Kidney capillary endothelial cell (primary cell): ENCODE measurements around the gene DLST.

Experiments used
- DNase-seq: peaks from one replicate; pipeline ENCODE4 v3.0.0-alpha.2; 2018; ENCODE audit warnings: low spot score

The DLST gene

DNA sequence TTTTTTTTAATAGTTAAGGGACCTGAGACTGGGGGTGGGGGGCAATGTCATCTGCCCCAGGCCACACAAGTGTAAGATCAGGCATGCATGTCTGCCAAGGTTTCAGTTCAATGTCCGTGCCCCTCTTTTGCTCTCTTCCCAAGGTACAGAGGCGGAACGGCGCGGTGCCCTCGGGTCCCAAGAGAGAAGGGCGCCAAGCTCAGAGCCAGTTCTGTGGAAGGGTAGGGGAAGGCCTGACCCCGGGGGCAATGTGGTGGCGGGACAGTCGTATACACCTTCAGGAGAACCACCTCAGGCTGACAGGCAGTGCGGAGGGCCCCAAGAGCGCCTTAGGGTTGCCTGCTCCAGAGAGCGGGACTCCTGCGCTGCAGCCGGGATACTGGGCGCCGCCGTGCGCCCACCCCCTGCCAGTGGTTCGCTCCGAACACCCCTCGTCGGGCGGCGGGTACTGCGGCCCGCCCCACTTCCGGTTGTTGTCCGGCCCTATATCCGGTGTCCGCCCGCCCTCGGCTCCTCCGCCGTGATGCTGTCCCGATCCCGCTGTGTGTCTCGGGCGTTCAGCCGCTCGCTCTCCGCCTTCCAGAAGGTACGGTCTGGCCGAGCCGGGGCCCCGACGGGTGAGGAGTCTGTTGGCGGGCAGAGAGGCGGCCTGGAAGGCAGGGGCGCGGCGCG is at the start of gene DLST:
Gene DLST (plus strand): TSS at position 486 of the 672 bp plus-strand sequence. CDS start 38 bp downstream, at position 524.
- peak; percentile 80 for DNase-seq

DNA sequence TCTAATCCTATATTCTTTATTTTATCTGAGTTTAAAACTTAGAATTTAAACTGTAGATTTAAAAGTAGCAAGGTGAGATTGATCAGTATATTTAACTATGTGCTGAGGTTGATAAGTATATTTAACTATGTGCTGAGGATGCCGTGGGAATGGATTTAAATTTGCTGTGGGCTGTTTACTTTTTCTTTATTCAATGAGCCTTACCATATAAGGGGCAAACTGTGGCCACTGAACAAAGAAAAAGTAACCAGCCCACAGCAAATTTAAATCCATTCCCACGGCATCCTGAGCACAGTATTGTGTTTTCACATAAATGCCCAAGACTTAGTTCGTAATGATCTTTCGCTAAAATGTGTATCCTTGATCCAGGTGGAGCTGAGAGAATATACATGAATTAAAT is 48.9 kb upstream of the DLST start:
- no peak for DNase-seq

- DNase-seq: no peak
These were observed 46.9 kb upstream of the DLST start for GRCh38 chr14:74834692-74835392.

DNA sequence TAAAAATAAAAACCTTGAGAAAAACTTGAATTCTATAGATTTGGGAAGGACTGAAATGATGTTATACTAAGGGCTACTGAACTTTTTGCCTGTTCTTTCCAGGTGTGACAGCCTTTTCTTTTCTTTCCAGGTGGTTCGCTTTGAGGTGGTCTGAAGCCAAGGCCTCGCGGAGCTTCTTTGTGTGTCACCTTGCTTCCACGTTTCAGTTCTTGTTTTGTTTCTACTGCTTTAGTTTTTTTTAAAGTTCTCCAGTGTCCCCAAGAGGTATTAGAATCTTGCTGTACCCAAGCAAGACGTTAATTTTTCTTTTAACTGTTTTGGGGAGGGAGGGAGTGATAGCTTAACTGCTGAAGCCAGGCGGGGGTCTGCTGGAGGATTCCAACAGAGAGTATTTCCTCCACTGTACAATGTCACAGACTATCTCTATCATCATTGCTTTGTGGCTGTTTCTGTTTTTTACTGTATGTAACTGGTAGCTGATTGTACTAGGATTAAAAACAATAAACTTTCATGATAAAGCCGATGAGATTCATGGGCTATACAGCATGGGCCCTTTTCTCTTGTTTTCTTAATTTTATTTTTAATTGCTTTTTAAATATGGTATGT is 46.0 kb upstream of the DLST start:
- no peak for DNase-seq

- DNase-seq: no peak
These were observed 45.3 kb upstream of the DLST start for GRCh38 chr14:74836251-74836960.

- no peak for DNase-seq
These were observed 43.5 kb upstream of the DLST start for GRCh38 chr14:74838166-74838565.

DNA sequence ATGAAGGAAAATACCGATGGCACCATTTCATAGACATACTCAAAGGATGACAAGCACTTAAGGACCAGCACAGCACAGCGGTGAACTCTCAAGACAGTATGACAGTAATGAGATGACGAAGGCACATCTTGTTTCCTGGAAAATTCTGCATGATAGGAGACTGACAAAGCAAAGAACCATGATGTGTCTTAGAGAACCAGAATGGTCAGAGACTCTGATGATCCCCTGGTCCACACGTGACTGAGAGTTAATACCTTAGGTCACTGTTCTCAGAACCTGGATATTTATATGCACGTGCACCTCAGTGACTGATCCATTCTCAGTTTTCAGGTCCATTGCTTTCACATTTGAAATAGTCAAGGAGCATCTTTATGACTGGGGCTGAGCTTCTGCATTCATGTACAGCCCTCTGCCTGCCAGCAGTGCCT is 41.1 kb upstream of the DLST start:
- no peak for DNase-seq

DNA sequence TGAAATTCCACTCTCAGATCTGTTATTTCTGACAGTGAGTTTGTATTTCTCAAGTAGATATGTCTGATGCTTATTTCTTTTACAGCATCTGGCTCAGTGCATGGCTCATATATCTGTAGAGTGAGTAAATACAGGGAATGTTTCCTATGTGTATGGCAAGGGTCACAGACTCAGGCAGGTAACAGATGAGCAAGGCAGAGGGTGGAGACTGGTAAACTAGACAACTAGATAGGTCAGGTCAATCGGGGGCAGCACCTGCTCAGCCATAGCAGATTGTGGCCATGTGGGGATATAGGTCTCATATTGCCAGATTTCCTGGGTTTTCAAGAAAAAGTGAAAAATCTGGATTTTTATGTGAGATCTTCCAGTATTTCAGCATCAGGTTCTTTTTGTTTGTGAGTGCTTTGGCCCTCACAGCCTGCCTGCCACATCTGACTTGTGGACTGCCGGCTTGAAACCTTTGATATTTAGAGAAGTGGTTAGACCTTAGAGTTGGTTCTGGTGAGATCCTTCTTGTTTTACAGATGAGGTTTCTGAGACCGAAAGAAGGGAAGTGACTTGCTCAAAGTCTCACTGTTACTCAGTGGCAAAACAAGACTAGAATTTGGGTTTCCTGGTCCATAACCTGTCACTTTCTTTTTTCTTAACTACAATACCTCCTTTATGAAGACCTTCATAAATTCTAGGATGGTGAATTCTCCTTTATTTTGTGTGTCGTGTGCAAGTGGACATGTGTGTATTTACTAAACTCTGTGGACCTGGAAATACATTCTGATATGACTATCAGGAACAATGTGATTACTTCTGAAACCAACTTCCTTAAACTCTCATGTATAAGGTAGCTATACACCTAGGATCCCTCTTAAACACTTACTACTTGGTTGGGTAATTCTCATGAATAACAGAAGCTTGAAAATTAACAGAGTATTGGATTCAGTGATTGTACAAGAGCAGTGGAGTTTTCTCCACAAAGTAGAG is 40.2 kb upstream of the DLST start:
- no peak for DNase-seq

DNA sequence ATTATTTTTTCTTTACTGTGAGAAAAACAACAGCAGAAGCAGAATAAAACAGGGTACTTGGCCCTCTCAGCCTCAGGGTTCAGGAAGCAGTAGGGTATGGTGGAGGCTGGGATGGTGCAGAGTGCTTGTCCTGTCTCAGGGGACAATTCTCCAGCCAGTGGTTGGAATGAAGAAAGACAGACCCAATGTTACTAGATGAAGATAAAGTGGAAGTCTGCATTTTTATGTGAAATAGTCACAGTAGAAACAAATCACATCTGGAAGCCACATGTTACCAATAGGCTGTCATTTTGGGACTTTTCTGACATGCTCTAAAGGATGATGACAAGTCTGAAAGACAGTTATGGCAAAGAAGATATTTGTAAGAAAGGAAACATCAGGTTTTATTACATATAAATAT is 38.1 kb upstream of the DLST start:
- DNase-seq: no peak

DNA sequence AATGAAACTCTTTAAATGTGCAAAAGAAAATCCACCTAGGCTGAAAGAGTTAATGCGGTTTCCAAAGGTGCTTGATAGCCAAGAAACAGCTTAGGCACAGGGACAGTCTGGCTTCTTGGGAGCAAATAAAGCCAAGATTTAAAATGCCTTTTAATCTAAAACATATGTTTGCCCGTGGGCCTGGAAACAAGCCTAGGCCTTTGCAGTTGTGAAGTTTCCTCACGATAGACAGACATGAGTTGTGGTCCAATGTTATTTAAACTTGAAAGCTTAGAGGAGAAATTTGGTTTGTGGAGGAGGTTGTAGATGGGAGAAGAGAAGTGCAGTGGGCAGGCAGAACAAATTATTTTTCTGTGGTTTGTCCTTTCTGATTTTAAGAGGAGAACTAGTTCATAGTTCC is 35.5 kb upstream of the DLST start:
- DNase-seq: no peak

GRCh38 chr14:74846968-74847665 is 34.6 kb upstream of the DLST start:
- DNase-seq: peak; percentile 22

- DNase-seq: no peak
These were observed 32.9 kb upstream of the DLST start for GRCh38 chr14:74848768-74849167.

DNA sequence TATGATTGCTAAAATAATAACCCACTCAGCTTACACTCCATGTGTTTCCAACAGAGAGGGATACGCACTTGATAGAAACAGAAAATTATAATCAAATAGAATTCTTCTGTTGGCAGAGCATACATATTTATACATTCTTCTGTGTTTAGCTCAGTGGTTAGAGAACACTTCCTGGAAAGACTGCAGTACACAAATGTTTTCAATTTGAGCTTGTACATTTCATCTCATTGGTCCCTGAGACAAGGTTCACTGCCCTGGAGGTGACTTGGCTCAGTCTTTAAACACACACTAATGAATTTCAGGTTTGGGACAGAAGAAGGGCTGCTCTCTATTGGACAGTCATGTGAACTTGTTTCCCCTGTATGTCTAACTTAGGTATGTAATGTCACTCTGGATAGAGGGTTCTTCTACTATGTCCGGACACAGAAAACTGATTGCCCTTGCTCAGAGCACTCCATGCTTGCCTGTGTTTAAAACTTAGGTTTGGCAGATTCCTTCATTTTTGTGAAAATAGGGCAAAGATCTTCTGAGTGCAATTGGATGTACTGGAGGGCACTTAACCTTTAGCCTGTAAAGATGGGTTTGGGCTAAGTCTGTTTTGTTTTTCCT is 28.7 kb upstream of the DLST start:
- no peak for DNase-seq

DNA sequence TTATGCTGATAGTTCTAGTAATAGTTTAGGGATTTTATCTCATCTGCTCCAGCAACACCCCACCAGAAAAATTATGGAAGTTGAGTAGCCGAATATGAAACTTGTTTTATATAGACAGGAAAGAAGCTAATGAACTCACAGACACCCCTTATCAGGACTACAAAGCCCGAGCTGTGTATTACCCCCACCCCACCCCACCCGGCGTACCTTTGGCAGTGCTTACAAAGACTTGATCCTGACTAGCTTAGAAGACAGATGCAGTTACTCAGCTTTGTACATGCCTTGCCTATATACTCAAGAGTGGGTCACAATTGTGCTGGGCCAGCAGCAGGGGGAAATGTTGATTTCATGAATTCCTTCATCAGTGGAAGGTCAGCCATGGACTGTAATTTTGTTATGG is 28.1 kb upstream of the DLST start:
- no peak for DNase-seq

DNA sequence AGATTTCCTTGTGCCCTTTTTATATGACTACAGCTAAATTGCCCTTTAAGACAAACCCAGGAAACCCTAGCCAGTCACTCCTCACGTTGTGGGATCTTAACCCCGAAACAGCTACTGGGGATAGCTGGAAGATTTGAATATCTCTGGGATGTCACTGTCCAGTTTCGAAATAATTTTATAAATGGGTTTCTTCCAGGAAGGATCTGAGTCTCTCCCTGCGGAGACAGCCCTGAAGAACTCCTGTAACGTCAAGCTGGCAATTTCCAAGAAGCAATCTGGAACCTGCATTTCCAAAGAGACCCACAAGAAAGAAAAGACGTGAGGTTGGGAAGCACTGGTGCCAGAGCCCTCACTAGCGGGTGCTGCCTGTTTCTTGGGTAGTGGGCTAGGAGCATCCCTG is 26.7 kb upstream of the DLST start:
- no peak for DNase-seq

GRCh38 chr14:74855945-74856344 is 25.8 kb upstream of the DLST start:
- no peak for DNase-seq

GRCh38 chr14:74856366-74856765 is 25.4 kb upstream of the DLST start:
- DNase-seq: no peak

DNA sequence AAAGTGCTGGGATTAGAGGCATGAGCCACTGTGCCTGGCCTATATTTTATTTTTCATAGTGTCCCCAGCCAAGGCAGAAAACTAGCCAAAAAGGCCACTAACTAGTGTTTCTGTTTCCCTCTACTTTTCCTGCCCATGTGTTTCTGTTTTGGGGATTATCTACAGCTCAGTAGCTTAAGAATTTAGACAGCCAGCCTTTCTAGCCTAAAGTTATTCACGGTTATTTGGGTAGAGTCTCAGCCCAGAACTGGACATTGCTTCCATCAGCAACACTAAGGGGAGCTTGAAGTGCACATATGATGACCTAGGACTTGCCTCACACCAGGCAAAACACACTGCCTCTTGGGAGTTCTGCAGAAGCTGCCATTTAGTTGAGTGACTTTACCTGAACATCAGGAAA is 23.7 kb upstream of the DLST start:
- DNase-seq: no peak

GRCh38 chr14:74859757-74860552 is 21.8 kb upstream of the DLST start:
- no peak for DNase-seq
